ENCODE data around the gene ESR2. TPM values are rescaled to one million over a fixed set of nuclear protein-coding genes. Genes with fewer than 3 reads are reported as not detected.
"Not testable (repeated sequence)": the region's sequence is repeated elsewhere in the genome, so short reads cannot be mapped to it uniquely, and the experiment has no call there.

Gene ESR2
- polyA plus RNA-seq, 10 donors, result 0.25 to 0.72 (median 0.40) TPM

GRCh38 chr14:64091217-64091616, 203.0 kb downstream of the ESR2 start:
- DNase-seq, result no peak

GRCh38 chr14:64089920-64090319, 204.3 kb downstream of the ESR2 start:
- DNase-seq, result no peak

DNA sequence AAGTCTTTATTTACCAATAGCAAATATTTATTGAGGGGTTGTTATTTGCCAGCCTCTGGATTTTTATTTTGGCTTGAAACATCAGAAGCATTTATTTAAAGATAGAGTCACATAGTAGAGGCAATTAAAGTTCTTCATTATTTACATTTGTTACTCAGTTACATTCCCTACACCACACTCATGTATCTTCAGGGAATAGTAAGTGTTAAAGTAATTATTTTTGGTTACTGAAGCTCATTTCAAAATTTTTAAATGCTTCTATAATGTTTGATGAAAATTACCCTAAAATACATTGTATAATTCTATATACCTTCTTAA, 205.6 kb downstream of the ESR2 start:
- no peak for DNase-seq

GRCh38 chr14:64082837-64083236, 211.3 kb downstream of the ESR2 start:
- DNase-seq, result no peak

GRCh38 chr14:64081174-64081746, 212.9 kb downstream of the ESR2 start:
- no peak for DNase-seq

GRCh38 chr14:64080452-64080851, 213.7 kb downstream of the ESR2 start:
- DNase-seq, result no peak

DNA sequence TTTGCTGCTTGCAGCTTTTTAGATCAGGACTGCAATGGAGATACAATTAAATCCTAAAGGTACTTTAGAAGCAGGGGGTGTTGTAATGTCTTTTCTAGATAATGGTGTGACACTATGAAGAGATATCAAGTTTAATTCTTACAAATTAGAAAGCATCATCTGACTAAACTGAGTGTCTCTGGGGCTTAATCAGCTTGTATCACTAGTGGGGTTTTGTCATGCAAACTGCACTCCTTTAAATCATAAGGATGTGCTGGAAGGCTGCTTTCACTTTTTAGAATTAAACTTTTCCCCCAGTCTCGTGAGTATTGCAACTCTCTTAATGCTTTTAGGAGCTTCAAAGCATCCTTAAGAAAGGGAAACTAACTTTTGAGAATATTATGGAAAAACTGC, 218.6 kb downstream of the ESR2 start:
- no peak for DNase-seq

GRCh38 chr14:64074961-64075612, 219.1 kb downstream of the ESR2 start:
- DNase-seq, result no peak

- DNase-seq, result no peak
These were observed 224.4 kb downstream of the ESR2 start for GRCh38 chr14:64069634-64070359.

DNA sequence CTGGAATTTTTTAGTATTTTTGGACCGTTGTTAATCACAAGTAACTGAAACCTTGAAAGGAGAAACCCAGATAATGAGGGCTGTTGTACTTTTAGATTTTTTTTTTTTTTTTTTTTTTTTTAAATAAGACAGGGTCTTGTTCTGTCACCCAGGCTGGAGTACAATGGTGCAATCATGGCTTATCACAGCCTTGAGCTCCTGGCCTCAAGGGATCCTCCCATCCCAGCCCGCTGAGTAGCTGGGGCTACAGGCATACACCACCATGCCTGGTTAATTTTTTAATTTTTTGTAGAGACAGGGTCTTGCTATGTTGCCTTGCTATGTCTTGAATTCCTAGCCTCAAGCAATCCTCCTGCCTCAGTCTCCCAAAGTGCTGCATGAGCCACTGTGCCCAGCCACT, 229.7 kb downstream of the ESR2 start:
- DNase-seq, result no peak

GRCh38 chr14:64062381-64063115, 231.6 kb downstream of the ESR2 start:
- DNase-seq, result peak in 2 of 3 donors; percentile 9 to 34

DNA sequence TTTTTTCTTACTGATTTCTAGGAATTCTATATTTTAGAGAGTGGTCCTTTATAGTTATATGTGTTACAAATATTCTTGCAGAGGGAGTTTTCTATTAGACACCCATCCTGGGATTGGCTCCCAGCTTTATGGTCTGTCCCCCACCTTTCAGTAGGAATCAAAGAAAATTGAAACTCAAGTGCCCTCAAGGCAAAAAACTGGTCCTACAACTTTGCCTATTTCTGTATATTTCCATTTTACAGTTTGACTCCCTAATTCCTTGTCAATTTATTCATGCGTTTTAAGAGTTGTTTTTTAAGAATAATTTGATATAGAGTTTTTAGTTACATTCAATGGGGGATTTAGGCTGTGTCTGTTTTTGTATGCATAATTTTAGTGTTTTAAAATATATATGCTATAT, 232.5 kb downstream of the ESR2 start:
- DNase-seq, result no peak

- no peak for DNase-seq
These were observed 233.1 kb downstream of the ESR2 start for GRCh38 chr14:64061115-64061514.

DNA sequence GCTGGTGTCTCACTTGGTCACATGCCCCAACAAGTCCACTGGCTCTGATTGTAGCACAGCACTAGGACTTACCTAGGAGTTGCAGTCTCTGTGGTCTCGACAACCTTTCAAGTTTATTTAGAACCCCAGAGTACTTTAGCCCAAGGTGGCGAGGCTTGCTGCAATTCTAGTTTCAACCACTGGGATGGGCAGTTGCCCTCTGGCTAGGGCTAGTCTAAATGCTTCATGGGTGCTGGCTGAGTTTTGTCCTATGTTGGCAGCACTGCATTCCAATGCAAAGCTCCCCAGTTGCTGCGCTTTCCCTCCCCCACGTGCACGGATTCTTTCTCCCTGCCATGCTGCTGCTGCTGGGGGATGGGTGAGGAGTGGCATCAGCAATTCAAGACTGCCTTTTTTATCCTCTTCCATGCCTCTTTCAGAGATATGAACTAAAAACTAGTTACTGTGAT, 233.5 kb downstream of the ESR2 start:
- DNase-seq, result no peak

DNA sequence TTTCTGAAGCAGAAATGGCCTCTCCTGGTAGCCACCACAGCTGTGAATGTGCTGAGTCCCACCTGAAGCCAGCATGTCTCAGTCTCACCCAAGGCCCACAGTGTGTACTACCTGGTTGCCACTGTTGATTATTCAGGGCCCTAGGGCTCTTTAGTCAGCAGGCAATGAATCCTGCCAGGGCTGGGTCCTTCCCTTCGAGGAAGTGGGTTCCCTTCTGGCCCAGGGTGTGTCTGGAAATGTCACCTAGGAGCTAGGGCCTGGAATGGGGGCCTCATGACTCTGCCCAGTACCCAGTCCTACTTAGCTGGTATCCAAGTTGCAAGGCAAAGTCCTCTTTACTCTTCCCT, 234.0 kb downstream of the ESR2 start:
- no peak for DNase-seq

DNA sequence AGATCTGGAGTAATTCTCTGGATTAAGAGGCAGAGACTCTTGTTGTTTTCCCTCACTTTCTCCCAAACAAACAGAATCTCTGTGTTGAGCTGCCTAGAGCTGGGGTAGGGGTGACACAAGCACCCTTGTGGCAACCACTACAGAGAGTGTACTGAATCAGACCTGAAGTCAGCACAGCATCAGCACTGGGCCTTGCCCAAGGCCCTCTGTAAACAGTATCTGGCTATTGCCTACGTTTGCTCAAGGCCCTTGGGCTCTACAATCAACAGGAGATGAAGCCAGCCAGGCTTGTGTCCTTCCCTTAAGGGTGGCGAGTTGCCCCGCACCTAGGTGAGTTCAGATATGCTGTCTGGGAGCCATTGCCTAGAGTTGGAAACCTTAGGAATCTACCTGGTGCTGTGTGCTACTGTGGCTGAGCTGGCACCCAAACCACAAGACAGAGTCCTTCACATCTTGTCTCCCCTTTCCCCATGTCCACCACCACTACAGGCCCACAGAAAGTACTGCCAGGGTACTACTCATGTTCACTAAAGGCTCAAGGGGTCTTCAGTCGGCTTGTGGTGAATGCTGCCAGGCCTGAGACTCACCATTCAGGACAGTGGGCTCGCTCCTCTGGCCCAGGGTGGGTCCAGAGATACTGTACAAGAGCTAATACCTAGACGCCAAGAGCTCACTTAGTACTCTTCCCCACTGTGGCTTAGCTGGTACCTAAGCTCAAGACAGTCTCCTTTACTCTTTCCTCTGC, 234.5 kb downstream of the ESR2 start:
- no peak for DNase-seq

GRCh38 chr14:64053694-64054669, 240.2 kb downstream of the ESR2 start:
- DNase-seq, result no peak

GRCh38 chr14:64049616-64050381, 244.4 kb downstream of the ESR2 start:
- no peak for DNase-seq

GRCh38 chr14:64045091-64045490, 249.1 kb downstream of the ESR2 start:
- DNase-seq, result no peak

GRCh38 chr14:64043296-64043695, 250.9 kb downstream of the ESR2 start:
- DNase-seq, result not testable (repeated sequence)

Data from muscle of back (tissue), 11 donors.